H9 (cell line): Measurements from ENCODE around the gene RCC1. TPM values are rescaled to one million over a fixed set of nuclear protein-coding genes. Genes with fewer than 3 reads are reported as not detected.
"Not testable (repeated sequence)": the region's sequence is repeated elsewhere in the genome, so short reads cannot be mapped to it uniquely, and the experiment has no call there.

Experiments
- DNase-seq: peaks from one replicate; pipeline ENCODE4 v3.0.0-alpha.2; 2017
- H2AFZ ChIP-seq: one replicate; pipeline ENCODE4 v1.6.1; 2013; ENCODE audit warnings: mild to moderate bottlenecking, low read length, control low read depth, moderate library complexity
- H2AK5ac ChIP-seq: 2 replicates; pipeline ENCODE4 v1.6.1; 2013; ENCODE audit warnings: low read length, control low read depth, mixed read lengths; ENCODE audit not compliant: insufficient read length
- H2BK120ac ChIP-seq: one replicate; pipeline ENCODE4 v1.6.1; 2013; ENCODE audit warnings: low read depth, mild to moderate bottlenecking, low read length, control low read depth, inconsistent platforms; ENCODE audit not compliant: poor library complexity, severe bottlenecking
- H2BK12ac ChIP-seq: 2 replicates; pipeline ENCODE4 v1.6.1; 2013; ENCODE audit warnings: low read length, control low read depth, mixed read lengths, low read depth; ENCODE audit not compliant: insufficient read length
- H2BK15ac ChIP-seq: 2 replicates; pipeline ENCODE4 v1.6.1; 2013; ENCODE audit warnings: low read depth, low read length, control low read depth
- H2BK20ac ChIP-seq: one replicate; pipeline ENCODE4 v1.6.1; 2013; ENCODE audit warnings: low read depth, mild to moderate bottlenecking, low read length, control low read depth, inconsistent platforms; ENCODE audit not compliant: poor library complexity, severe bottlenecking
- H2BK5ac ChIP-seq: 2 replicates; pipeline ENCODE4 v1.6.1; 2013; ENCODE audit warnings: low read length, control low read depth, mixed read lengths; ENCODE audit not compliant: insufficient read length
- H3K14ac ChIP-seq: 2 replicates; pipeline ENCODE4 v1.6.1; 2013; ENCODE audit warnings: low read length, control low read depth; ENCODE audit not compliant: insufficient read depth
- H3K18ac ChIP-seq: 2 replicates; pipeline ENCODE4 v1.6.1; 2013; ENCODE audit warnings: low read depth, mild to moderate bottlenecking, mixed read lengths, low read length, control low read depth; ENCODE audit not compliant: insufficient read length
- H3K23ac ChIP-seq: 2 replicates; pipeline ENCODE4 v1.6.1; 2013; ENCODE audit warnings: low read length, control low read depth, mixed read lengths, low read depth; ENCODE audit not compliant: insufficient read length
- H3K23me2 ChIP-seq: 2 replicates; pipeline ENCODE4 v1.6.1; 2013; ENCODE audit warnings: low read depth, mild to moderate bottlenecking, mixed read lengths, low read length, control low read depth; ENCODE audit not compliant: insufficient read length, poor library complexity, severe bottlenecking
- H3K27ac ChIP-seq: 2 replicates; pipeline ENCODE4 v1.5.1; 2013; ENCODE audit warnings: low read length, control low read depth, mixed read lengths, low read depth; ENCODE audit not compliant: insufficient read length
- H3K27me3 ChIP-seq: 2 replicates; pipeline ENCODE4 v1.6.1; 2013; ENCODE audit warnings: low read length, control low read depth, inconsistent platforms; ENCODE audit not compliant: insufficient read depth
- H3K4ac ChIP-seq: 2 replicates; pipeline ENCODE4 v1.6.1; 2013; ENCODE audit warnings: low read depth, mild to moderate bottlenecking, control low read depth, inconsistent platforms, low read length, moderate library complexity
- H3K4me1 ChIP-seq: 2 replicates; pipeline ENCODE4 v1.6.1; 2013; ENCODE audit warnings: low read length, control low read depth, inconsistent platforms; ENCODE audit not compliant: insufficient read depth
- H3K4me2 ChIP-seq: 2 replicates; pipeline ENCODE4 v1.6.1; 2013; ENCODE audit warnings: low read length, control low read depth, mixed read lengths; ENCODE audit not compliant: insufficient read length, insufficient read depth
- H3K56ac ChIP-seq: 2 replicates; pipeline ENCODE4 v1.6.1; 2013; ENCODE audit warnings: low read depth, mild to moderate bottlenecking, mixed read lengths, low read length, control low read depth; ENCODE audit not compliant: insufficient read length
- H3K79me1 ChIP-seq: 2 replicates; pipeline ENCODE4 v1.6.1; 2013; ENCODE audit warnings: low read depth, mild to moderate bottlenecking, moderate library complexity, low read length, control low read depth, inconsistent platforms; ENCODE audit not compliant: insufficient read depth, poor library complexity, severe bottlenecking
- H3K79me2 ChIP-seq: 2 replicates; pipeline ENCODE4 v1.6.1; 2013; ENCODE audit warnings: low read length, control low read depth, inconsistent platforms; ENCODE audit not compliant: insufficient read depth
- H3K9ac ChIP-seq: 2 replicates; pipeline ENCODE4 v1.6.1; 2013; ENCODE audit warnings: low read length, control low read depth, mixed read lengths; ENCODE audit not compliant: insufficient read length; ENCODE audit errors: extremely low read depth
- H3K9me3 ChIP-seq: one replicate; pipeline ENCODE4 v1.6.1; 2013; ENCODE audit warnings: low read depth, low read length, inconsistent platforms; ENCODE audit not compliant: control insufficient read depth
- H3T11ph ChIP-seq: one replicate; pipeline ENCODE4 v1.6.1; 2013; ENCODE audit warnings: mild to moderate bottlenecking, low read length, control low read depth, inconsistent platforms
- H4K20me1 ChIP-seq: one replicate; pipeline ENCODE4 v1.6.1; 2013; ENCODE audit not compliant: control insufficient read depth, insufficient read length, insufficient read depth
- H4K5ac ChIP-seq: 2 replicates; pipeline ENCODE4 v1.6.1; 2013; ENCODE audit warnings: low read depth, mild to moderate bottlenecking, mixed read lengths, low read length, control low read depth; ENCODE audit not compliant: insufficient read length
- H4K8ac ChIP-seq: replicated peaks from 2 replicates; pipeline ENCODE4 v1.6.1; 2013; ENCODE audit warnings: low read length, control low read depth, mixed read lengths, low read depth; ENCODE audit not compliant: insufficient read length
- H4K91ac ChIP-seq: 2 replicates; pipeline ENCODE4 v1.6.1; 2013; ENCODE audit warnings: low read depth, mild to moderate bottlenecking, moderate library complexity, mixed read lengths, low read length, control low read depth; ENCODE audit not compliant: insufficient read length
- H3K27ac Mint-ChIP-seq, 3 experiments: 2 replicates in 2 of 3; 3 replicates in 1 of 3; pipeline ENCODE4 v1.8.0; 2020 to 2021; ENCODE audit warnings: mixed read lengths in 3 of 3, mild to moderate bottlenecking in 1 of 3, moderate library complexity in 1 of 3
- H3K27me3 Mint-ChIP-seq: 2 replicates; pipeline ENCODE4 v1.8.0; 2021; ENCODE audit warnings: low read depth, mild to moderate bottlenecking, moderate library complexity, mixed read lengths
- H3K36me3 Mint-ChIP-seq, 3 experiments: 2 replicates in 2 of 3; 3 replicates in 1 of 3; pipeline ENCODE4 v1.8.0; 2020 to 2021; ENCODE audit warnings: low read depth in 3 of 3, mixed read lengths in 3 of 3; ENCODE audit not compliant: insufficient read depth in 1 of 3
- H3K4me1 Mint-ChIP-seq, 2 experiments: 2 replicates each; pipeline ENCODE4 v1.8.0; 2020; ENCODE audit warnings: mixed read lengths in 2 of 2
- H3K4me3 Mint-ChIP-seq, 2 experiments: 2 replicates in 1 of 2; 3 replicates in 1 of 2; pipeline ENCODE4 v1.8.0; 2020 to 2021; ENCODE audit warnings: mild to moderate bottlenecking in 2 of 2, mixed read lengths in 2 of 2, moderate library complexity in 1 of 2
- H3K9me3 Mint-ChIP-seq, 2 experiments: 2 replicates in 1 of 2; 3 replicates in 1 of 2; pipeline ENCODE4 v1.8.0; 2020; ENCODE audit warnings: mild to moderate bottlenecking in 2 of 2, mixed read lengths in 2 of 2, moderate library complexity in 1 of 2
- CTCF ChIP-seq: fragments of 200-600 bp; sonication (generic); conservative IDR thresholded peaks from 3 replicates; pipeline ENCODE4 v1.8.0; 2021; ENCODE audit warnings: antibody characterized with exemption, mild to moderate bottlenecking
- WGBS: extraction: QIAGEN DNeasy Blood & Tissue Kit; methylation state at CpG from one replicate; pipeline ENCODE4 v1.1.7; 2013; ENCODE audit warnings: missing lambda C conversion rate, low lambda C conversion rate, mixed read lengths; ENCODE audit not compliant: insufficient read length; ENCODE audit errors: extremely low coverage; 5-methylcytosine and 5-hydroxymethylcytosine counted together
- total RNA-seq: library from RNA; stranded (reverse); gene quantifications from 2 replicates; pipeline ENCODE4 v1.2.1, GENCODE V29; 2021

The RCC1 gene
- total RNA-seq, 1 experiment from 2014 or later: 93.6 TPM

DNA sequence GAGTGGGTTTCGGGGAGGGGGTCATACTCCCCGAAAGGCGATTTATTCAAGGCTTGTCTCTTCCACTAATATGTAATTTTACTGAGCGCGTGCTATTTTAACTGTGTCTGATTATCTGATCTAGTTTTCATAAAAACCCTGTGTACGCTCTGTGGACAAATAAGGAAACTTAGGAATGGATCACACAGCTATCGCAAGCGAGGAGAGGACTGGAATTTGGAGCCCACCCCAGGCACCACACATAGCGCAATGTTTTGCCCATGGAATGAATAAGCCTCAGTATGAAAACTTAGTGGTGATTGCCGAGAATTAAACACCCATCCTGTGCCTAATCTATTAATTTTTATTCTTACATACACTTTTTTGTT, 76.4 kb downstream of the RCC1 start:
- Histone ChIP-seq H3K9ac (peak overlapping the region; percentile 32), H2BK20ac (no peak overlapping the region), H2BK5ac (no peak overlapping the region), H3T11ph (no peak overlapping the region), H4K5ac (no peak overlapping the region), H3K79me2 (peaks cover 16% of the 10 kb centered on the region; the same call in 1 of the 2 replicates), H2BK15ac (no peak overlapping the region), H3K4me2 (peak overlapping the region; percentile 98), H2BK120ac (no peak overlapping the region), H2AFZ (no peak overlapping the region), H2AK5ac (no peak overlapping the region), H3K27ac (no peak overlapping the region), H3K18ac (no peak overlapping the region), H3K56ac (no peak overlapping the region), H3K4ac (no peak overlapping the region), H4K20me1 (no peaks in the 10 kb centered on the region), H3K79me1 (no peaks in the 10 kb centered on the region), H4K91ac (no peak overlapping the region), H3K9me3 (no peaks in the 10 kb centered on the region), H3K23ac (no peak overlapping the region), H3K27me3 (no peaks in the 10 kb centered on the region), H3K14ac (no peak overlapping the region), H4K8ac (no peak overlapping the region), H3K23me2 (peaks cover 17% of the 10 kb centered on the region), H2BK12ac (no peak overlapping the region), H3K4me1 (no peaks in the 10 kb centered on the region)
- TF ChIP-seq CTCF: no peak
- DNase-seq: no peak
- Mint-ChIP-seq H3K27me3 (0 out of 2 replicates have a peak, but pooled peaks cover 3% of the 10 kb centered on the region), H3K4me1 (peaks cover 25 to 28% of the 10 kb centered on the region in 2 experiments), H3K27ac (peak overlapping the region in 2 of 3 experiments; percentile 7 to 92; a peak in 3 of 7 replicates), H3K9me3 (no peaks in the 10 kb centered on the region; a peak in 1 of 5 replicates), H3K4me3 (peak overlapping the region; percentile 90 to 96), H3K36me3 (peaks cover 30 to 40% (median 38%) of the 10 kb centered on the region in 3 experiments)
- WGBS: no CpG with 5 or more reads among the region's 10 CpGs

- H2BK15ac ChIP-seq, H3K9ac ChIP-seq, H4K91ac ChIP-seq, H3T11ph ChIP-seq, H2BK20ac ChIP-seq, H2BK120ac ChIP-seq, H3K4me3 Mint-ChIP-seq, H3K4me1 ChIP-seq, H3K79me2 ChIP-seq, H3K4ac ChIP-seq, DNase-seq, H3K36me3 Mint-ChIP-seq, H3K79me1 ChIP-seq, H3K27ac ChIP-seq, H4K5ac ChIP-seq, H3K14ac ChIP-seq, H3K27ac Mint-ChIP-seq, H3K4me2 ChIP-seq, H2AFZ ChIP-seq, H3K23me2 ChIP-seq, H4K20me1 ChIP-seq, H3K18ac ChIP-seq, H4K8ac ChIP-seq, H3K9me3 ChIP-seq, H3K27me3 ChIP-seq, H2BK12ac ChIP-seq, H2AK5ac ChIP-seq, H3K27me3 Mint-ChIP-seq, H2BK5ac ChIP-seq, H3K23ac ChIP-seq, H3K56ac ChIP-seq, H3K9me3 Mint-ChIP-seq: not testable (repeated sequence)
- H3K4me1 Mint-ChIP-seq: peaks cover 21 to 23% of the 10 kb centered on the region in 2 experiments
- WGBS: no CpG with 5 or more reads among the region's 19 CpGs
Measured at GRCh38 chr1:28586585-28587391, 80.9 kb downstream of the RCC1 start.
